GM19023 (cell line): ENCODE results near the gene PCOLCE2.

Source experiments
- ATAC-seq: cut with Tn5 transposase; IDR thresholded peaks from one replicate; pipeline ENCODE4 v1.9.1; 2021; ENCODE audit warnings: mild to moderate bottlenecking, moderate library complexity; ENCODE audit not compliant: unreplicated experiment

The PCOLCE2 gene

GRCh38 chr3:142817356-142817755, 71.5 kb downstream of the PCOLCE2 start:
- no peak for ATAC-seq

DNA sequence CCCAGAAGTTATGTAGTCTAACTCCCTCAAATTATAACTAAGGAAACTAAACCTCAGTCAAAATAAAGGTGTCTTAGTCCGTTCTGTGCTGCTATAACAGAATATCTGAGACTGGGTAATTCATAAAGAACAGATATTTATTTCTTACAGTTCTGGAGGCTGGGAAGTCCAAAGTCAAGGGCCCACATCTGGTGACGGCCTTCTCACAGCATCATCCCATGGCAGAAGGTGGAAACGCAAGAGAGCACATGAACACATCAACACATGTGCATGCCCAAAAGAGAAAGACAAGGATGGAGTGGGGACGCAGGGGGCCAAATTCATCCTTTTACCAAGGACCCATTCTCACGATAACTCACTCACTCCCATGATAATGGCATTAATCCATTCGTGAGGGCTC, 73.1 kb downstream of the PCOLCE2 start:
- ATAC-seq: no peak

DNA sequence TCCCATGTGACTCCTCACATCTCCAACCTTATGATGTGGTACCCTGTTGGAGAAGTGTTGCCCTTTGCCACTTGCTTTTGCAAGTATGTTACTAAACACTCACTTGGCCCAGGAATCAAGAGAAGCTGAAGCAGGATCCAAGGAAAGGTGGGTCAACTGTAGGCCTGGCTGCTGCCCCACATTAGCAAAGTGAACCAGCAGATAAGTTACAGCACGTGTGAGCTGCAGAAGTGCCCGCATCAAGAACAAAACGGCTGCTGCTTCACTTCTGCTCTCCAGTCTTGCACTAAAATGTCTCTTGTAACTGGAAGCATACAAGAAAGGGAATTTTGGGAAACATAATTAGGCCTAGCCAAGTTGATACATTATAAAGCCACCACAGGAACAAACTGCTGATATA, 79.6 kb downstream of the PCOLCE2 start:
- ATAC-seq: no peak

GRCh38 chr3:142808103-142808917, 80.6 kb downstream of the PCOLCE2 start:
- ATAC-seq: no peak

GRCh38 chr3:142802891-142803290, 86.0 kb downstream of the PCOLCE2 start:
- no peak for ATAC-seq

DNA sequence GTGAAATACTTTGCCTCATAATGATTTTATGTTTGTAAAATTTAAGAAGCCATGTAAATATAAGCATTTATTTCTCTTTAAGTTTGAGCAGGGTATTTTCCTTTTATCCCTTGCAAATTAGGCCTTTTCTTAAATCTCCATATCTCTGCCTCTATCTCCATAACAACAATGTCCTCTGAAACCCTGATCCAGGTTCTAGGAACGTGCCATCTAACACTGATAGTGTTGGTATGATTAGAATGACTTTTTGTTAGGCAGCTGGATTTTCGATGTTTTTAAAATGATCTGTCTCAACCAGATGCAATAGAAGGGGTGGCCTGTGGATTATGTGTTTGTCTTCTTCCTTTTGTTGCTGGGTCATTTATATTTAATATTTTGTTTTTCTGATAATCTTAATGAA, 87.1 kb downstream of the PCOLCE2 start:
- no peak for ATAC-seq

GRCh38 chr3:142796823-142797222, 92.1 kb downstream of the PCOLCE2 start:
- no peak for ATAC-seq

DNA sequence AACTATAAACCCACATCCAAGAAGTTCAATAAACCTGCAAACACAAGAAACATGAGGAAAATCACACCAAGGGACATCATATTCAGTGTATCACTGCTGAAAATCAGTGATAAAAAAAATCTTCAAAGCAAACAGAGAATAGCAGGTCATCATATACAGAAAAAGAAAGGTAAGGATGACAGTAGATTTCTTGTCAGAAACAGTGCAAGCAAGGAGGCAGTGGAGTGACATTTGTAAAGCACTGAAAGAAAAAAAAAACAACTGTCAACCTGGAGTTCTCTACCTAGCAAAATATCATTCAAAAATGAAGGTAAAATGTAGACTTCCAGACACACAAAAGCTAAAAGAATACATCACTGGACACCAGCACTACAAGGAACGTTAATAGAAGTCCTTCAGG, 93.6 kb downstream of the PCOLCE2 start:
- ATAC-seq: no peak

DNA sequence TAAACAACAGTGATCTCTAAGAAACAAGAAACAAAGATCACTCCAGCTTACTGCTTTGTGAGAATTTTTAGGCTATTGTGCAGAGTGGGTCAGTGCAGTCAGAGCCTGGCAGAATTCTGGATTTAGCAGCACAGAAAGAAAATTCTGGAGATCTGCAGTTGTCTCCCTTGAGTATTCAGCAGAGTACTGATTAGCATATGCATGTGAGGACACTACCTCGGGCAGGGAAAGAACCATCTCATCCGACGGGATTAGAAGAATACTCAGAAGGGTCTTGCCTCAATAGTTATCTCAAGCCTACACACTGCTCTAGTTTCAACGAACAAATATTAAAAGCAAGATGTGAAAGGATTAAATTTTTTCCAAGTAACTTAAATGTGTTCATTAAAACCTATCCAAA, 94.4 kb downstream of the PCOLCE2 start:
- ATAC-seq: no peak

GRCh38 chr3:142787719-142788118, 101.2 kb downstream of the PCOLCE2 start:
- no peak for ATAC-seq

DNA sequence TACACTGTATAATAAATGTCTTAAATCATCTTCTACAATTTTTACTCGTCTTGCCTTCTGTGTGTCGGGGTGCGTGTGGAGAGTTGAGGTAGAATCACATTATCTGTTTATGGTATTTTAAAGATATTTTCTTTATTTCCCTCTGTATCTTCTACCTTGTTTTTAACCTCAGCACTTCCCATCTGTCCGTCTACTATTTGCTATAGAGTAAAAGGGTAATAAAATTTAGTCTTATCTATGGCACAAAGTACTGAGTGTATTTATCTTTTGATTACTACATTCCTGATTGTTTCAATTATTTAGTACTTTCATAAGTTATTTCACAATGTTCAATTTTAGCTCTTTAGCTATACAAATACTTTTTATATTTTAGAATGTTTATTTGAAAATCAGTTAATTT, 102.9 kb downstream of the PCOLCE2 start:
- no peak for ATAC-seq

DNA sequence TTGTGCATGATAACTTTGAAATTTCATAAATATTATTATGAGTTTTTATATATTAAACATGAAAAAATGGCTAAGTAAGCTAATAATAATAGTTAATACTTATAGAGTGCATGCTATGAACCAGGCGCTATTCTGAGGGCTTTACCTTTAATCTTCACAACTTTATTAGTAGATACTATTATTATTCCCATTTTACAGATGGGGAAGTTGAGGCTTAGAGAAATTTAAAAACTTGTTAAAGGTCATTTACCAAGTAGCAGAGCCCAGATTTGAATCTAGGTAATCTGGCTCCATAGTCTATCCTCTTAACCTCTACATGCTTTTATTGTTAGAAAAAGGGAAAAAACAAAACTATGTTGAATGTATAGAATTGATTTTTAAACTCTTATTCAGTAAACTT, 104.7 kb downstream of the PCOLCE2 start:
- no peak for ATAC-seq

DNA sequence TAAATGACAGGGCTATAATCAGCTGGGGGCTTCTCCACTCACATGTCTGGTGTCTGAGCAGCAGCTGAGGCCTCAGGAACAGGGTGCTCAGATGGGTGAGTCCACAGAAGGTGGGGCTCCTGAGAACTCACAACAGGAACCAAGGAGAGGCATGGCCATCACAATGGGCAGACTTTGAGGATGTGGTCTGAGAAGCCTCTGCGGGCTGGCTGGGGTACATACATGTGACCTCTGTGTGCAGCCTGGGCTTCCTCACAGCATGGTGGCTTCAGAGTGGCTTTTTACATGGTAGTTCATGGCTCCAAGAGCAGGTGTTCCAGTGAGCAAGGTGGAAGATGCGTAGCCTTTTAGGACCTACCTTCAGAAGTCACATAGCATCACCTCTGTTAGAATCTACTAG, 106.3 kb downstream of the PCOLCE2 start:
- no peak for ATAC-seq

GRCh38 chr3:142779591-142779990, 109.3 kb downstream of the PCOLCE2 start:
- no peak for ATAC-seq

- no peak for ATAC-seq
These were observed 110.3 kb downstream of the PCOLCE2 start for GRCh38 chr3:142778541-142778940.

DNA sequence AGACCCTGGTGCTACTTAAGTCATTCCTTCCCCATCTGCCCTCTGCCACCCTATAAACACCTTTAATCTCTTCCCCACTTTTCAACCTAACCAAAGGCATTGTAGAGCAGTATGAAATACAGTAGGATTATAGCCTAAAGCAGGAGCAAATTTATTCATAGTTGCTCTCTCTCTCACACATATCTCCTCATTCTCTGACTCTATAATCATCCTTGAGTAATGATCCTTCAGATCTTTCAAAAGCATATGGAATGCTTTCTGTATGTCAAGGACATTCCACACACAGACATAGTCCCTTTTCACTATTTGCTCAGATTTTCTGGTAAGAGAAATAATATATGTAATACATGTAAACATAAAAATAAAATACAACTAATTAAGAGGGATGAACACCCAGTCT, 111.0 kb downstream of the PCOLCE2 start:
- ATAC-seq: no peak

DNA sequence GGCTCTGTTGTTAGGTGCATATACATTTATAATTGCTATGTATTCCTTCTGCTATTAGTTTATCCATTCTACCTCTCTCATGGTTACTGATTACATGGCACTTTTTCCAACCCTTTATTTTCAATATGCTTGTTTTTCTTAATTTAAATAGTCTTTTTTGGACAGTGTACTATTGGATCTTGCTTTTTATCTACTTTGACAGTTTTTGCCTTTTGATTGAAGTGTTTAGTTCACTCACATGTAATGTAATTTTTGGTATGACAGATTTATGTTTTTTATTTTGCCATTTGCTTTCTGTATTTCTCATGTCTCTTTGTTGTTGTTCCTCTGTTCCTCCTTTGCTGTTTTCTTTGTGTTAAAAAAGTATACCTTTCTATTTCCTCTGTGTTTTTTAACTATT, 120.5 kb downstream of the PCOLCE2 start:
- ATAC-seq: no peak
